Measurements from ENCODE around the gene SLC35F6.
"Not testable (repeated sequence)": the region's sequence is repeated elsewhere in the genome, so short reads cannot be mapped to it uniquely, and the experiment has no call there.

- TF ChIP-seq CTCF, POLR2A, POLR2AphosphoS5, EP300 (IDR thresholded peaks at IDR 0.05): not testable (repeated sequence)
Observed at GRCh38 chr2:26749787-26750420, 14.2 kb upstream of the SLC35F6 start.
